Measurements from ENCODE around the gene PSKH1. TPM values are rescaled to one million over a fixed set of nuclear protein-coding genes. Genes with fewer than 3 reads are reported as not detected.

PSKH1 gene
- polyA plus RNA-seq, 1 donor from 2014 or later = 3.8 TPM

DNA sequence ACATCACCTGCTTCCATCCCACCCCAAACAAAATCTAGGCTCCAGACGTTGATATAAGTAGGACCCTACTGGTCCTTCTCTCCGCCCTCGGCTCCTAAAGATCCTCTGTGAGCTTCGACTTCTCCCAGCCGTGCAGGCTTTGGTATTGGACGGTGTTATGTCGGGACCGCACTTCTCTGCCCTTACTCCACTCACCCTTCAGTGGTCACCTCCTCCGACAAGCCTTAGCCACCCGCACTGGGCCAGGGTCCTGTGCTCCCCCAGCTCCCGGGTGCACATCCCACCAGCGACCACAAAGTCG, 42.0 kb downstream of the PSKH1 start:
- Histone ChIP-seq H3K9ac (ENCODE audit: low read length) (peak overlapping the region; percentile 87), H3K4me3 (ENCODE audit: low read length) (peak overlapping the region; percentile 100), H3K9me3 (ENCODE audit: low read length) (no peaks in the 10 kb centered on the region), H3F3A (ENCODE audit: insufficient read depth, low read length, poor library complexity, severe bottlenecking) (no peaks in the 10 kb centered on the region), H3K79me2 (replicated peaks; ENCODE audit: insufficient read depth, low read length) (no peaks in the 10 kb centered on the region), H3K27me3 (ENCODE audit: insufficient read depth, low read depth, low read length) (no peaks in the 10 kb centered on the region), H3K4me2 (ENCODE audit: low read length) (peak overlapping the region; percentile 88), H2AFZ (ENCODE audit: low read depth, low read length) (peak overlapping the region; percentile 52), H3K27ac (ENCODE audit: low read length) (peak overlapping the region; percentile 20), H3K36me3 (ENCODE audit: insufficient read depth, low read length) (no peaks in the 10 kb centered on the region), H3K9me2 (ENCODE audit: insufficient read depth, low read length) (no peaks in the 10 kb centered on the region), H4K20me1 (ENCODE audit: insufficient read depth) (no peaks in the 10 kb centered on the region)
- TF ChIP-seq, protein P1, sequence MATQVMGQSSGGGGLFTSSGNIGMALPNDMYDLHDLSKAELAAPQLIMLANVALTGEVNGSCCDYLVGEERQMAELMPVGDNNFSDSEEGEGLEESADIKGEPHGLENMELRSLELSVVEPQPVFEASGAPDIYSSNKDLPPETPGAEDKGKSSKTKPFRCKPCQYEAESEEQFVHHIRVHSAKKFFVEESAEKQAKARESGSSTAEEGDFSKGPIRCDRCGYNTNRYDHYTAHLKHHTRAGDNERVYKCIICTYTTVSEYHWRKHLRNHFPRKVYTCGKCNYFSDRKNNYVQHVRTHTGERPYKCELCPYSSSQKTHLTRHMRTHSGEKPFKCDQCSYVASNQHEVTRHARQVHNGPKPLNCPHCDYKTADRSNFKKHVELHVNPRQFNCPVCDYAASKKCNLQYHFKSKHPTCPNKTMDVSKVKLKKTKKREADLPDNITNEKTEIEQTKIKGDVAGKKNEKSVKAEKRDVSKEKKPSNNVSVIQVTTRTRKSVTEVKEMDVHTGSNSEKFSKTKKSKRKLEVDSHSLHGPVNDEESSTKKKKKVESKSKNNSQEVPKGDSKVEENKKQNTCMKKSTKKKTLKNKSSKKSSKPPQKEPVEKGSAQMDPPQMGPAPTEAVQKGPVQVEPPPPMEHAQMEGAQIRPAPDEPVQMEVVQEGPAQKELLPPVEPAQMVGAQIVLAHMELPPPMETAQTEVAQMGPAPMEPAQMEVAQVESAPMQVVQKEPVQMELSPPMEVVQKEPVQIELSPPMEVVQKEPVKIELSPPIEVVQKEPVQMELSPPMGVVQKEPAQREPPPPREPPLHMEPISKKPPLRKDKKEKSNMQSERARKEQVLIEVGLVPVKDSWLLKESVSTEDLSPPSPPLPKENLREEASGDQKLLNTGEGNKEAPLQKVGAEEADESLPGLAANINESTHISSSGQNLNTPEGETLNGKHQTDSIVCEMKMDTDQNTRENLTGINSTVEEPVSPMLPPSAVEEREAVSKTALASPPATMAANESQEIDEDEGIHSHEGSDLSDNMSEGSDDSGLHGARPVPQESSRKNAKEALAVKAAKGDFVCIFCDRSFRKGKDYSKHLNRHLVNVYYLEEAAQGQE (IDR thresholded peaks at IDR 0.05; ENCODE audit: borderline replicate concordance) = no peak
- TF ChIP-seq EZH2 (IDR thresholded peaks at IDR 0.05; ENCODE audit: borderline replicate concordance, insufficient read depth, low read length, poor library complexity, severe bottlenecking) = no peak
- TF ChIP-seq POLR2AphosphoS5 (IDR thresholded peaks at IDR 0.05) = no peak
- TF ChIP-seq SMC3 (conservative IDR thresholded peaks at IDR 0.05; ENCODE audit: poor library complexity) = no peak
- TF ChIP-seq TAF1 (IDR thresholded peaks at IDR 0.05; ENCODE audit: low read depth) = no peak
- TF ChIP-seq EP300 (conservative IDR thresholded peaks at IDR 0.05; ENCODE audit: poor library complexity, severe bottlenecking) = no peak
- TF ChIP-seq CTCF (IDR thresholded peaks at IDR 0.05; ENCODE audit: poor library complexity, severe bottlenecking) = no peak
- no peak for TF ChIP-seq MXI1 (conservative IDR thresholded peaks at IDR 0.05; ENCODE audit: poor library complexity, severe bottlenecking)
- TF ChIP-seq RAD21 (conservative IDR thresholded peaks at IDR 0.05) = no peak

DNA sequence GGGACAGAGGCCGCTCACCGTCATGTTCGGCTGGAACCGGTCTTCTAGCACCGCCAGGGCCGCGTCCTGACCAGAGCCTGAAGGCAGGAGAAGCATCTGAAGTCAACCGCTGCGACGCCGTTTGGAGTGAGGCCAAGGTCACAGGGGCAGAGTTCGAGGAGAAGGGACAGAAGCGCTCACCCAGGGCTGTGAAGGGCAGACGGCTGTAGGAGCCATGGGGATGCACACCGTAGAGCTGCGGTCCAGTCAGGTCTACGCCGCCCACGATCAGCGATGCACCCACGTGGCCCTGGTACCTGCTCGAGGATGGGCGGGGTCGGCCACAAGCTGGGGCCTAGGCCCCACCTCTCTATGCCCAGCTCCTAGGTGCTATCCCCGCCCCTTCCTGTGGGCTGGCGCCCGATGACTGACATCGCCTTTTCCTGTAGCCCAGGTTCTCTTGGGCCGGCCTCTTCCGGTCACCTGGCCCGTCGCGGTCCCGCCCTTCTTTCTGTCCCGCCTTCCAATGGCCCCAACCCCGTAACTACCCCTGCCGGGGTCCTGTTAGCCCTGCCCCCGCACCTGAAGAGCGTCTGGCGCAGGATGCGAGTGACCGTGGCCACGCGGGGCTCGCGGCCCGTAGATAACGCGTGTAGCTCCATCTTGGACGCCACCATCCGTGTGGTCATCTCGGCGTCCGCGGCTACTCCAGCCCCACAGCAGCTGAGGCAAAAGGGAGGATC, 42.5 kb downstream of the PSKH1 start:
- Histone ChIP-seq H3K4me2 (ENCODE audit: low read length) (peak overlapping the region; percentile 88), H4K20me1 (ENCODE audit: insufficient read depth) (no peaks in the 10 kb centered on the region), H3K36me3 (ENCODE audit: insufficient read depth, low read length) (no peaks in the 10 kb centered on the region), H3K27me3 (ENCODE audit: insufficient read depth, low read depth, low read length) (no peaks in the 10 kb centered on the region), H3K9me2 (ENCODE audit: insufficient read depth, low read length) (no peaks in the 10 kb centered on the region), H3K9ac (ENCODE audit: low read length) (peak overlapping the region; percentile 87), H3K79me2 (replicated peaks; ENCODE audit: insufficient read depth, low read length) (no peaks in the 10 kb centered on the region), H3K4me3 (ENCODE audit: low read length) (peak overlapping the region; percentile 100), H3K9me3 (ENCODE audit: low read length) (no peaks in the 10 kb centered on the region), H2AFZ (ENCODE audit: low read depth, low read length) (peak overlapping the region; percentile 52), H3K27ac (ENCODE audit: low read length) (peak overlapping the region; percentile 74), H3F3A (ENCODE audit: insufficient read depth, low read length, poor library complexity, severe bottlenecking) (no peaks in the 10 kb centered on the region)
- TF ChIP-seq EZH2 (IDR thresholded peaks at IDR 0.05; ENCODE audit: borderline replicate concordance, insufficient read depth, low read length, poor library complexity, severe bottlenecking) = no peak
- TF ChIP-seq MXI1 (conservative IDR thresholded peaks at IDR 0.05; ENCODE audit: poor library complexity, severe bottlenecking) = peak; percentile 98
- TF ChIP-seq TAF1 (IDR thresholded peaks at IDR 0.05; ENCODE audit: low read depth) = peak; percentile 84
- no peak for TF ChIP-seq CTCF (IDR thresholded peaks at IDR 0.05; ENCODE audit: poor library complexity, severe bottlenecking)
- TF ChIP-seq, protein P1 (IDR thresholded peaks at IDR 0.05; ENCODE audit: borderline replicate concordance) = peak; percentile 66
- no peak for TF ChIP-seq SMC3 (conservative IDR thresholded peaks at IDR 0.05; ENCODE audit: poor library complexity)
- TF ChIP-seq EP300 (conservative IDR thresholded peaks at IDR 0.05; ENCODE audit: poor library complexity, severe bottlenecking) = no peak
- TF ChIP-seq RAD21 (conservative IDR thresholded peaks at IDR 0.05) = no peak
- peak; percentile 87 for TF ChIP-seq POLR2AphosphoS5 (IDR thresholded peaks at IDR 0.05)
